Liver (tissue), 3 donors: ENCODE measurements around the gene C8G.

Experiments
- CTCF ChIP-seq: fragments of 150-350 bp; IDR thresholded peaks from 2 replicates; pipeline ENCODE4 v1.5.1; 2017; ENCODE audit warnings: improper control_type of control experiment, low read depth, low read length; ENCODE audit not compliant: missing input control
- MAX ChIP-seq: IDR thresholded peaks from 2 replicates; pipeline ENCODE4 v1.6.1; 2016; ENCODE audit warnings: antibody characterized with exemption
- REST ChIP-seq: IDR thresholded peaks from 2 replicates; pipeline ENCODE4 v1.6.1; 2016; ENCODE audit warnings: antibody characterized with exemption, mild to moderate bottlenecking
- RXRA ChIP-seq, 2 donors: IDR thresholded peaks; 2 replicates each; pipeline ENCODE4 v1.6.1; 2017 to 2018; ENCODE audit warnings: antibody characterized with exemption in 2 of 2, mild to moderate bottlenecking in 1 of 2
- ZBTB33 ChIP-seq: IDR thresholded peaks from 2 replicates; pipeline ENCODE4 v1.6.1; 2016; ENCODE audit warnings: antibody characterized with exemption
- donor health status: healthy.
- donor health status: healthy.

GRCh38 chr9:136960212-136960937 lies 15.3 kb downstream of the C8G start:
- TF ChIP-seq CTCF, result no peak
- TF ChIP-seq REST, result no peak
- no peak for TF ChIP-seq RXRA (IDR thresholded peaks at IDR 0.05)
- no peak for TF ChIP-seq MAX
- TF ChIP-seq ZBTB33, result no peak
